Loucy (cell line): Measurements from ENCODE around the gene MUC13.

Experiments
- EZH2phosphoT487 ChIP-seq: fragments of 200-600 bp; IDR thresholded peaks from 2 replicates; pipeline ENCODE4 v1.6.1; 2018; ENCODE audit warnings: antibody characterized with exemption, mild to moderate bottlenecking, moderate library complexity, borderline replicate concordance
- TF ChIP-seq, protein P1 (sequence below): fragments of 200-600 bp; sonication (generic); conservative IDR thresholded peaks from 2 replicates; pipeline ENCODE4 v1.5.1; 2014; ENCODE audit warnings: mild to moderate bottlenecking, antibody characterized with exemption, low read length

DNA sequence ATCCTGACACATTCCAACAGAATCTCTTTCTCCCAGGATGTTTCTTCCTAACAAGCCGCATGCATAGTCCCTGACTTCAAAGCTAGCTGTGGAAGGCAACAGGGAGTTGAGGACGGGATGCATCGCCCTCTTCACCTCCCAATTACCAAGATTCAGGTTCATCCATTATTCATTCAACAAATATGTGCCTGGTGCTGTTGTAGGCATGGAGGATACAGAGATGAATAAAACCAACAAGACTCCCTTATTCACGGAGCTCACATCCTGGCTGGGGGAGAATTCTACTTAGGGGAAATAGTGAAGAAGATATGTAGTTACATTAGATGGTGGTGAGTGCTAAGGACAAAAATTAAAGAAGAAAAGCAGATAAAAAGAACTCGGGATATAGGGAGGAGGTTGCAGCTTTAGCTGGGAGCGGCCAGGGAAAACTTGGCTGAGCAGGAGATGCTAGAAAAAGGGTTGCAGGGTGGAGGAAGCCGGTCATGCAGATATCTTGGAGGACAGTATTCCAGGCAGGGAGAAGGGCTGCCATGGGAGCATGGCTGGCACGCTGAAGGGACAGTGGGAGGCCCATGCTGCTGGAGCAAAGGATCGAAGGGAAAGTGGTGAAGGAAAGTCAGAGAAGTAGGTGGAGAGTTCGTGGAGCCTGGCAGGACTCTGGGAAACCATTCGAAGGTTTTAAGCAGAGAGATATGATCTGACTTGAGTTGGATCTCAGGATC is 52.4 kb downstream of the MUC13 start:
- TF ChIP-seq, protein P1, sequence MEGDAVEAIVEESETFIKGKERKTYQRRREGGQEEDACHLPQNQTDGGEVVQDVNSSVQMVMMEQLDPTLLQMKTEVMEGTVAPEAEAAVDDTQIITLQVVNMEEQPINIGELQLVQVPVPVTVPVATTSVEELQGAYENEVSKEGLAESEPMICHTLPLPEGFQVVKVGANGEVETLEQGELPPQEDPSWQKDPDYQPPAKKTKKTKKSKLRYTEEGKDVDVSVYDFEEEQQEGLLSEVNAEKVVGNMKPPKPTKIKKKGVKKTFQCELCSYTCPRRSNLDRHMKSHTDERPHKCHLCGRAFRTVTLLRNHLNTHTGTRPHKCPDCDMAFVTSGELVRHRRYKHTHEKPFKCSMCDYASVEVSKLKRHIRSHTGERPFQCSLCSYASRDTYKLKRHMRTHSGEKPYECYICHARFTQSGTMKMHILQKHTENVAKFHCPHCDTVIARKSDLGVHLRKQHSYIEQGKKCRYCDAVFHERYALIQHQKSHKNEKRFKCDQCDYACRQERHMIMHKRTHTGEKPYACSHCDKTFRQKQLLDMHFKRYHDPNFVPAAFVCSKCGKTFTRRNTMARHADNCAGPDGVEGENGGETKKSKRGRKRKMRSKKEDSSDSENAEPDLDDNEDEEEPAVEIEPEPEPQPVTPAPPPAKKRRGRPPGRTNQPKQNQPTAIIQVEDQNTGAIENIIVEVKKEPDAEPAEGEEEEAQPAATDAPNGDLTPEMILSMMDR = no peak
- no peak for TF ChIP-seq EZH2phosphoT487
